SK-N-SH treated with all-trans-retinoic acid at 6 μM for 48 hours (cell line): ENCODE data around the gene DLX1.

Experiments used
- ARNTL ChIP-seq: fragments of 450-650 bp; formaldehyde crosslinking; IDR thresholded peaks from 2 replicates; pipeline ENCODE4 v1.5.0; 2020; ENCODE audit warnings: low read depth, mild to moderate bottlenecking, moderate library complexity, borderline replicate concordance
- ZFP30 ChIP-seq: fragments of 450-650 bp; formaldehyde crosslinking; IDR thresholded peaks from 2 replicates; pipeline ENCODE4 v1.5.0; 2022; ENCODE audit warnings: mild to moderate bottlenecking, moderate library complexity
- TF ChIP-seq, protein P1 (sequence below): fragments of 250-450 bp; sonication (Bioruptor Pico); IDR thresholded peaks from 2 replicates; pipeline ENCODE4 v1.5.1; 2020; ENCODE audit warnings: low read depth, mild to moderate bottlenecking, moderate library complexity
- TF ChIP-seq, protein P2 (sequence below): fragments of 250-450 bp; sonication (Bioruptor Pico); IDR thresholded peaks from 2 replicates; pipeline ENCODE4 v1.5.0; 2020; ENCODE audit warnings: mild to moderate bottlenecking, moderate library complexity

DNA sequence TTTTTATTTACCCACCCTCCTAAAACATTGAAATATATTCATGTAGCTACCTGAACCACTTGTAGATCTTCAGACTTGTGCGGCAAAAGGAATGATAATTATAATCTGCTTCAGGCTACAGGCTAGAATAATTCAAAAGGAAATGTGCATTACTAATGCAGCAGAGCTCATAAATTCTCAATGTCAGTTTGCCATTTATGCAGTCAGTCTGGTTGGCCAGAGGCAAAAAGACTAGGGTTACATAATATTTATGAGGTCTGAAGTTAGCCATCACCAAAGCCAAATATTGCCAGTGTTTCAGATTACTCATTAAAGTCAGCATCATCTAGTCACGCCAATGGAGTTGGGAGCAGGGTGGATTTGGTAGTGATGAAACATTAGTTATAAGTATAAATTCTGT lies 46.7 kb upstream of the DLX1 start:
- TF ChIP-seq ZFP30 (CRISPR knock-in tag): no peak
- TF ChIP-seq ARNTL: no peak
- TF ChIP-seq, protein P1, sequence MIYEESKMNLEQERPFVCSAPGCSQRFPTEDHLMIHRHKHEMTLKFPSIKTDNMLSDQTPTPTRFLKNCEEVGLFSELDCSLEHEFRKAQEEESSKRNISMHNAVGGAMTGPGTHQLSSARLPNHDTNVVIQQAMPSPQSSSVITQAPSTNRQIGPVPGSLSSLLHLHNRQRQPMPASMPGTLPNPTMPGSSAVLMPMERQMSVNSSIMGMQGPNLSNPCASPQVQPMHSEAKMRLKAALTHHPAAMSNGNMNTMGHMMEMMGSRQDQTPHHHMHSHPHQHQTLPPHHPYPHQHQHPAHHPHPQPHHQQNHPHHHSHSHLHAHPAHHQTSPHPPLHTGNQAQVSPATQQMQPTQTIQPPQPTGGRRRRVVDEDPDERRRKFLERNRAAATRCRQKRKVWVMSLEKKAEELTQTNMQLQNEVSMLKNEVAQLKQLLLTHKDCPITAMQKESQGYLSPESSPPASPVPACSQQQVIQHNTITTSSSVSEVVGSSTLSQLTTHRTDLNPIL: no peak
- TF ChIP-seq, protein P2, sequence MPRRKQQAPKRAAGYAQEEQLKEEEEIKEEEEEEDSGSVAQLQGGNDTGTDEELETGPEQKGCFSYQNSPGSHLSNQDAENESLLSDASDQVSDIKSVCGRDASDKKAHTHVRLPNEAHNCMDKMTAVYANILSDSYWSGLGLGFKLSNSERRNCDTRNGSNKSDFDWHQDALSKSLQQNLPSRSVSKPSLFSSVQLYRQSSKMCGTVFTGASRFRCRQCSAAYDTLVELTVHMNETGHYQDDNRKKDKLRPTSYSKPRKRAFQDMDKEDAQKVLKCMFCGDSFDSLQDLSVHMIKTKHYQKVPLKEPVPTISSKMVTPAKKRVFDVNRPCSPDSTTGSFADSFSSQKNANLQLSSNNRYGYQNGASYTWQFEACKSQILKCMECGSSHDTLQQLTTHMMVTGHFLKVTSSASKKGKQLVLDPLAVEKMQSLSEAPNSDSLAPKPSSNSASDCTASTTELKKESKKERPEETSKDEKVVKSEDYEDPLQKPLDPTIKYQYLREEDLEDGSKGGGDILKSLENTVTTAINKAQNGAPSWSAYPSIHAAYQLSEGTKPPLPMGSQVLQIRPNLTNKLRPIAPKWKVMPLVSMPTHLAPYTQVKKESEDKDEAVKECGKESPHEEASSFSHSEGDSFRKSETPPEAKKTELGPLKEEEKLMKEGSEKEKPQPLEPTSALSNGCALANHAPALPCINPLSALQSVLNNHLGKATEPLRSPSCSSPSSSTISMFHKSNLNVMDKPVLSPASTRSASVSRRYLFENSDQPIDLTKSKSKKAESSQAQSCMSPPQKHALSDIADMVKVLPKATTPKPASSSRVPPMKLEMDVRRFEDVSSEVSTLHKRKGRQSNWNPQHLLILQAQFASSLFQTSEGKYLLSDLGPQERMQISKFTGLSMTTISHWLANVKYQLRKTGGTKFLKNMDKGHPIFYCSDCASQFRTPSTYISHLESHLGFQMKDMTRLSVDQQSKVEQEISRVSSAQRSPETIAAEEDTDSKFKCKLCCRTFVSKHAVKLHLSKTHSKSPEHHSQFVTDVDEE (CRISPR knock-in tag): no peak
